NCI-H2227 (cell line): ENCODE data around the gene GPR17.
A peak's percentile ranks its signal among the peaks of the same experiment; 100 is the strongest.

ENCODE experiments used
- DNase-seq: peaks from one replicate; lab custom pipeline; 2025; ENCODE audit not compliant: unreplicated experiment; lab: John Stamatoyannopoulos, UW

Gene GPR17

DNA sequence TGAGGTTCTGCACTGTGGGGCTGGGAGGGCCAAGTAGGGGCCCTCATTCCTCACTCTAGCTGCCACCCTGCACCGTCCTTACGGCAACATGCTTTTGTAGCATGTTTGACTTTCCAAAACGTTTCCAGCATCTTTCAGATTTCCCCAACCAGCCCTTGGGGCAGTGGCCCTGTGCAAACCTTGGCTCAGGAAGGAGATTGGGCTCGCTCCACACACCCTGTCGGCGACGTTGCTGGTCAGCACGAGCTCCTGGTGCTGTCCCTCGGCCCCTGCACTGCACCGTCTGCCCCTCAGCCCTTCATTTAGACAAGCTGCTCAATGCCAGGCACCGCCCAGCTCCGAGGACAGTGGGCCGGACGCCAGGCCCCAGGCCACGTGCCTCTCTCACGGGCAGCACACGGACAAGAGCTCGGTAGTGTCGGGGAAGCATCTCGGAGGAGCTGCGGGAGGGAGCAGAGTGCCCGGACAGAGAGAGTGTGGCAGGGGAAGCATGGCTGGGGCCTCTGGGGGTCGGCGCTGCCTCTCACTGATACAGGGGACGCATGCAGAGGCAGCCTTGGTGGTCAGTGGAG is 6.9 kb downstream of the GPR17 start:
- no peak for DNase-seq

DNA sequence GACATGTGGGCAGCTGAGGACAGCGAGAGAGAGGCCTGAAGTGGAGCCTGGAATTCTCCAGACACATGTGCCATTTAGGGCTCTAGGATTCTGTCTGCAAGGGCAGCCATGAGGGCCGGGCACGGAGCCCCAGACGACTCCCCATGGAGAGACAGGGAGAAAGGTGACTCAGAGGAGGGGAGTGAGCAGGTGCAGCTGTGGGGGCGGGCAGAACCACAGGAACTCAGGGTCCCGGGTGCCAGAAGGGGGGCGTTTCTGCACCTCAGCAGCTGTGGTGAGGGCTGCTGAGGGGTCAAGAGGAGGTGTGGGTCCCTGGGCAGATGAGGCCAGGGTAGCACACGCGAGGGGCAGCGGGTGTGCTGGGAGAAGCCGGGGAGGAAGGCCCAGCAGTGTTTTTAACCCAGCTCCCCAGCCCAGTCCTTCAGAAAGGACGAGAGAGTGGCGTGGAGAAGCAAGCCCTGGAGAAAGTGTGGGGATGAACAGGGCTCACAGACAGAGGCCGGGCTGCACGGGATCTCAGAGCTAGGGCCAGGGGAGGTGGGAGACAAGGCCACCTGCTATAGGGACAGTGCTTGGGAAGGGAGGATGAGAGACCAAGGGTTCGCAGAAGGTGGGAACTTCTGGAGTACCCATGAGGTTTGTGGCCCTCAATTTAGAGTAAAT is 7.6 kb downstream of the GPR17 start:
- no peak for DNase-seq

DNA sequence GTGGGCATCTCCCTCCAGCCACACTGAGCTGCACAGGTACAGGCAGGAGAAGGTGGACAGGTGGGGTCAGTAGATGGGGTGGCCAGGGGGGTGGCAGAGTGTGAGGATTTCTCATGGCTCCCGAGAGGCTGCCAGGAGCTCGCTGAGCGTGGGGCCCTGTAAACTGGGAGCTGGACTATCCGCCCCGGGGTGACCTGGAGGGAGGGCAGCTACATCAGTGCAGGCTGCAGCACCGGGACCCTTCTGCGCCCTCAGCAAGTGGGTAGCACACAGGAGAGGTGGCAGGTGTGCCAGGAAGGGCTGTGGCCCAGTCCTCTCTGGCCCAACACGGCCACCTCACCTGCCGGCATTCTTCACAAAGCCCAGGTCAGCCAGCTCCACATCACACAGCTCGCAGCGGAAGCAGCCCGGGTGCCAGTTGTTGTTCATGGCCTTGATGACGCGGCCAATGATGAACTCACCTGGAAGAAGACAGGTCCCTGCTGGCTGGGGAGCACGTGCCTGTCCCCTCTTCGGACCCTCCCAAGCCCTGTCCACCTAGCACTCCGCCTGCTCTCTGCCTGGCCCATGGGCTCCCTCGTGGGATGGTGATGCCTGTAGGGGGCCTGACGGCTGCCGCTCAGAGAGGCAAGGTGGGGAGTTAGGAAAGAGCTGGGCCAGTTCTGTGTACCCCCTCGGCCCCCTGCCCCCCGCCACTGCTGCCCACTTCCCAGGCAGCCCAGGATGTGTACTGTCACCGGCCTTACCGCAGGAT is 8.3 kb downstream of the GPR17 start:
- DNase-seq, result no peak

- no peak for DNase-seq
Observed at GRCh38 chr2:127654838-127655175, 8.9 kb downstream of the GPR17 start.

DNA sequence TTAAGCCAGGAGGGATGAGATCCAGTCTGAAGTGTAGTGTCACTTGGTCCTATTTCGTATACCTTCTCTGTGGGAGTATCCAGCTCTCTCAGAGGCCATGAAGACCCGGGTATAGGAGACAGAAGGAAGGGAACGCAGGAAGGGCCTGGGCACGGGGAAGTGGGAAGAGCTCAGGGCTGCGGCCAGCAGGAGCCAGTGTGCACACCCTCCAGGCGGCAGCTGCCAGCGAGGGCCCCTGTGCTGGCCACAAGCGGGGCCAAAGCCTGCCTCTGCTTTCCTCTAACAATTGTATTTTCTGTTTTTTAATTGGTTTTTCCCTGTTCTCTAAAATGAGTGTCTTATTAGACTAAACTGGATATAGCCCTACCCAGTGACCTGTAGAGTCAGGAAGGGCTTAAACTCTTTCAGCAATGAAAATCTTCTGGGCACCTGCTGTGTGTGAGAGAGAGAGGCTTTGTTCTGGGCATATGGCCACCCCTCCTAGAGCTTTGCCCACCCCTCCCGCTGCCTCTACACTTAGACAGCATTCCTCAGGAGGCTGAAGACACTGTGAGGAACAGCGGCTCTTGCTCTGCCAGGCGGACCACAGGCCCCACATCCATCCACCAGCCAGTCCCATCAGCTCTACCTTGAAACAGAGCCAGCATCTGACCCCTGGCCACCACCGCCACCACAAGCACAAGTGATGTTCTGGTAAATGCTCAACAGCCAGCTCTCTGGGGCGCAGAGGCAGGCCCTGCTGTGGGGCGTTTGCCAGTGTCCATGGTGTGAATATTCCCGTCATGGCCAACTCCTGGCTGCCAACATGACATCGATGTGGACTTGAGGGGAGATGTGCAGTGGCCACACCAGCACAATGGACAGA is 9.5 kb downstream of the GPR17 start:
- DNase-seq, result peak; percentile 44

DNA sequence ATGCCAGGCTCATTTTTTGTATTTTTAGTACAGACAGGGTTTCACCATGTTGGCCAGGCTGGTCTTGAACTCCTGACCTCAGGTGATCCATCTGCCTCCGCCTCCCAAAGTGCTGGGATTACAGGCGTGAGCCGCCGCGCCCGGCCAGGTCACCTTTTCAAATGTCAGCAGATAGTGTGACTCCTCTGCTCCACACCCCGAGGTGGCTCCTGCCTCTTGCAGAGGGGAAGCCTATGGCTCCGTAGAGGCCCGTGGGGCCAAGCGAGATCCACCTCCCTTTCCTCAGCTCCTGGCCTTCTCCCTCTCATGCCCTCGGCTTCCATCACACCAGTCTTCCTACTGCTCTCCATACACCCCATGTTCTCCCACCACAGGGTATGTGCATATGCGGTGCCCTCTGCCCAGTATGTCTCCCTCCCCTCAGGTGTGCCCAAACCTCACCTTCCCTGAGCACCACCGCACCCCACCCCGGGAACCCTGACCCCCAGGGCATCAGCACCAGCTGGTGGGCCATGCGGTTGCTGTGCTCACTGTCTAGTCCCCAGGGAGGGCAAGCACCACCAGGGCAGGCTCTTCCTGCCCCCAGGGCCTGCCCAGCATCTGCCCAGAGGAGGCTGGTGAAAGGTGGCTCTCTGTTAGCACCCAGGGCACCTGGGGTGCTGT is 10.7 kb downstream of the GPR17 start:
- no peak for DNase-seq

DNA sequence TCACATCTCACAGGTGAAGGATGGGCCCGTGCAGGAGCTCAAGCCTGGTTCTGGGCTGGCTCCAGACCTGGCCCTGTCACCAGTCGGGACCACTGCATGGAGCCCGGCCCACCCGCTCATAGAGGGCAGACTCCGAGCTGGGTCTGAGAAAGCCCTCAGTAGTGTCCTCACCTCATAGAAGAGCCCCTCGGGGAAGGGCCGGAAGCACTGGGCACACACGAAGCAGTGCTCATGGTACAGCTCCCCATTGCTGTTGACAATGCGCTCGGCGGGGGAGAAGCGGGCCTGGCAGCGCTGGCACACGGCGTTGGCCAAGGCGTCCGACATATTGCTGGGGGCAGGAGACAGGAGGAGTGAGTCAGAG is 11.3 kb downstream of the GPR17 start:
- no peak for DNase-seq

GRCh38 chr2:127658146-127658545 is 12.2 kb downstream of the GPR17 start:
- DNase-seq, result no peak

DNA sequence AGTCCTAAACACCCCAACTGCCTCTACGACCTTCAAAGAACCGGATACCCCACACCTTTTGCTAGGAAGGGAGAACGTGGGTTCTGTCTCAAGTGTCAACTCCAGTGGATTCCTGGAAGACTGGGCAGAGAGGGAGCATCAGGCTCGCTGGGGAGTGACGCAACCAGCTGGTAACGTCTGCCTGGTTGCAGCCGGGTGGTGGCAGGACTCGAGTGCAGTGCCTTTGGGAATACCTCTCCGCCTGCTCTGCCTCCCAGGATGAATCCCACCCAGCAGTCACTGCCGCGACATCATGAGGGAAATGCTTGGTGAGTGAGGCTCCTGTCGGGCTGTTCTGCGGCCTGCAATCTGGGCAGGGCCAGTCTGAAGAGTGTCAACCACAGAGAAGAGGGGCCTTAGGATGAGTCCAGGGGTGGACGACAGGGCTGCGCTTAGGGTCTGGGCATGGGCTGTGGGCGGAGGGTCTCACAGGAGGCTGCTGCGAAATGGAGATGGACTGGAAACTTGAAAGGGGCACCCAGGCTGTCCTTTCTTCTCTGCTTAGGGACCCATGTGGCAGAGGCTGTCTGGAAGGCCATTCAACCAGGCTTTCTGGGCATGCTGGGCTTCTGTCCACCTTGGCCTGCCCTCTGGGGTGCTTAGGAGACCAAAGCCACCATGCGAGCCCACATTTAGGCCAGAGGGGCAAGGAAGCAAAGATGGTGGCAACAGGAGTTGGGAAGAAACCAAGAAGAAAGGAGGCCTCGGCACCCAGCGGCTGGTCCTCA is 12.9 kb downstream of the GPR17 start:
- no peak for DNase-seq

GRCh38 chr2:127659408-127660290 is 13.7 kb downstream of the GPR17 start:
- DNase-seq, result no peak

DNA sequence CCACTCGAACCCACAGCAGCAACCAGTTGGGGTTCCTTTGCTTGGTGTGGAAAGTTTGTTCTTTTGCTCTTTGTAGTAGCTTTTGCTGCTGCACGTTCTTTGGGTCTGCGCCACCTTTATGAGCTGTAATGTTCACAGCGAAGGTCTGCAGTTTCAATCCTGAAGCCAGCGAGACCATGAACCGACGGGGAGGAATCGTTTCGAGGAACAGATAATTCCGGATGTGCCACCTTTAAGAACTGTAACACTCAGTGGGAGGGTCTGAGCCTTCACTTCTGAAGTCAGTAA is 14.3 kb downstream of the GPR17 start:
- DNase-seq, result no peak

DNA sequence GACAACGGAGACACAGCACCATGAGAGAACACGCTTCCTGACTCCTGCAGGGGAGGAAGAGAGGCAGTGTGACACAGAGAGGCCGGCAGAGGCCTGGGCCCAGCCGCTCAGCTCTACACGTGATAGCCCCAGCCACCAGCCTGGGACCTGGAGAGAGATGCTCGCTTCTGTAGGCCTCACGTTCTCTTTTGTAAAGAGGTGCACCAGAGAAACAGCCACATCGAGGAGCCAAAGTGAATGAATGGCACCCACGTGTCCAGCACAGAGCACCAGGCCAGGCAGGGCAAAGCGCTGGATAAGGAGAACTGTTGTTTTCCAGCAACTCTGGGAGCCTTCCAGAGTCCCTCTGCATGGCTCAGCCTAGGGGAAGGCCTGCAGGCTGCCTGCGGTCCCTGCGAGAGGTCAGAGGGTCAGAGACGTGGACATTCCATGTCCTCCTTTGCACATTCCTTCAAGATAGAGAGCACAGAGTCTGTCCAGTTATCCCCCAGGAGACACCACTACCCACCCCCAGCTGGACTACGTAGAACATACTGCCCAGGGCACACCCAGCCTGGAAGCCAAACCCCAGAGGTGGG is 15.2 kb downstream of the GPR17 start:
- no peak for DNase-seq

DNA sequence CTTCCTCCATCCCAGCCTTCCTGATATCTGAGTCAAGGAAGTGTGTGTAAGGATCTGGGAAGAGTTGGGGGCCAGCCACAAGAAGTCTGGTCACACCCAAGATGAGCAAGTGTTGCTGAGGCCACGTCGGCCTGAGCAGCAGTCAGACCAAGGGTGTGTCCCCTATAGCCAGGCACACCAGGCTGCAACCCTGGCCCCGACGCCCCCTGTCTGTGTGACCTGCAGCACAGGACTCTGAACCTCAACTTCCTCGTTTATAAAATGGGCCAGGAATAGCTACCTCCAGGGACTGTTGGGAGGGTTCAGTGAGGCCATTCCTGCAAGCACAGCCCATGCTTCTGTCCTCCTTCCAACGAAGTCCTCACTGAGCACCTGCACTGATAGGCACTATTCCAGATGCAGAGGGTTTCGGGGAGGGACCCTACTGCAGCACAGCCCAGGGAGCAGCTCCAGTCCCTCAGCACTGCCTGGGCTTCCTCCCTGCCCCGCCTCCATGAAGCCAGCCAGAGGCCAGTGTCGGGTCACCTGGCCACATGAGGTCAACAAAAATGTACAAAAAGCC is 16.1 kb downstream of the GPR17 start:
- DNase-seq, result no peak

GRCh38 chr2:127662937-127663565 is 17.1 kb downstream of the GPR17 start:
- DNase-seq, result no peak

DNA sequence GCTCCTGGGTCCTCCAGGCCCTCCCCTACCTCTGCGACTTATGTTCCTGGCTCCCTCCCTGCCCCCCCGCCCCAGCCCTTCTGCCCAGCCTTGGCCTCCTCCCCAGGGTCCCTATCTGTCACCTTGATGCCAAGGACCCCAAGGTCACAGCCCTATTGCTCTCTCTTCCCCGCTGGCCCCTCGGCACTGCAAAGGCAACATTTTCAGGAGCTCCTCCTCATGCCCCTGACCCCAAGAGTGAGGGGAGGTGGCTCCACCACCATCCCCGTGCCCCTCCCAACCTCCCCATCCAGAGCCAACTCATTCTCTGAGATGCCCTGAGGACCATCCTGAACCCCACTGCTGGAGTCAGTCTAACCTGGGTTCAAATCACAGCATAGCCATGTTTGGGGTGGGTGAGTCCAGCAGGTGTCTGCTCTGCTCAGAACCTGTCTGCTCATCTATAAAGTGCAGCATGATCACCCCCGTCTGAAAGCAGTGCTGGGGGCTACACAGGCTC is 17.7 kb downstream of the GPR17 start:
- no peak for DNase-seq

DNA sequence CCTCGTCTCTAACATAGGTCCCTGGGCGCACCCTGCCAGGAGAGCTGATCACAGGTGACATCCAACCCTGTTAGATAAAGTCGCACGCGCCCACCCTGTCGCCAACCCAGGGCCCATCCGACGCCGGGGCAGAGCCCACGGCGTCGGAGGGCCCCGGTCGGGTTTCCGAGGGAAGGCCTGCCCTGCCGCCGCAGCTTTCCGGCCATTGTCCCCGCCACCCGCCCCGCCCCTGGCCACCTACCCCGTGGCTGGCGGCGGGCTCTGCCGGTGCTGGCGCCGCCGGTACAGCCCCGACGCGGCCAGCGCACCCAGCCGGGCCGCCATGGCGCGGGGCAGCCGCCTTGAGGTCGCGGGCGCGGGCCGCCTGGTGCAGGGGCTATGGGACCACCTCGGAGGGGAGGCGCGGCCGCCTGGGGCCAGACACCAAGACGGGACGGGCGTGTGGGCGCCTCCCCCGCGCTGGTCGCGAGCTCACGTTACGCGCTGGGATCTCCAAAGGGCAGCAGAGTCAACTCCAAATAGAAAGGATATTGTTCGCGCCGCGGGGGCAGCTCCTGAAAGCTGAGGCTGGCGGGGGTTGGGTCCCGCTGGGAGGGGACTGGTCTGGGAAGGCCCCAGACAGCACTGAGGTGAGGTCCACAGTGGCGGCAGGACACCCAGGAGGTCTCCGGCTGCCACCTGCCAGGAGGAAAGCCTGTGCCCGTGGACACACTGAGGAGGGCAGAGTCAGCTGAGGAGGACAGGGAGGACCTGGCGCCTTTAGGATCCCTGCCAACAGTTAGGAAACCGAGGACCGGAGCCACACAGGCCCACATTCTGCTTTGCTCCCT is 18.3 kb downstream of the GPR17 start:
- peak; percentile 23 for DNase-seq

DNA sequence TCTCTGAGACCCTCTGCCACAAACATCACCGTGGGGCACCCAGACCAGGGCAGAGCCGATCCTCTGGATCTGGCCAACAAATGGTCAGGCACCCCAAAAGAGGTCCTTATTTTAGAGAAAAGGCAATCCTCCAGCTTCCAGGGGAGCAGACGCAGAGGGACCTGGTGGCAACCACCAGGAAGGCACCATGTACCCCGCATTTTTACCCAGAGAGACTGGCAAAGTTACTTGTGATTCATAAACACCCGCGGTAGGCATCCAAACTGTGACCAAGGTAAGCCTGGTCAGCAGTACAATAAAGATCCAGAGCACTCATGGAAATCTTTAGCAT is 18.9 kb downstream of the GPR17 start:
- DNase-seq, result no peak
